Activated gamma-delta T cell (primary cell): ENCODE data around the gene MAGI1.

Source experiments
- DNase-seq: peaks from one replicate; lab custom pipeline; 2025; lab: John Stamatoyannopoulos, UW

Gene MAGI1

DNA sequence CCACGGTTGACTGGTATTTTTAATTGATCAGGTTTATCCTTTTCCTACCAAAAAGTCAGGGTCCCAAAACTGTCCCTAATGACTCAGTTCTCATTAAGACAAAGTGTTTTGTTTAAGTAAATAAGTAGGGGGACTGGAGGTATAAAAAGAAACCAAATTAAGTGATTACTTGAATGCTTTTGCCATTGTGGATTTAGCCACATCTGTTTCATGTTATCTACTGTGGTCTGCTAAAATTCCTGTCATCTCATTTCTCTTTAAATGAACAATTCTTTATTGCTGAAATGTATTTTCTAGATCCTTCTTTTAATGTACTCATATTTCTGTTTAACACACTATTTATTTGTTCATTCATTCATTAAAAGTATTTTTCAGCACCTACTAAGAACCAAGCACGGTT is 725.1 kb downstream of the MAGI1 start:
- DNase-seq = no peak

DNA sequence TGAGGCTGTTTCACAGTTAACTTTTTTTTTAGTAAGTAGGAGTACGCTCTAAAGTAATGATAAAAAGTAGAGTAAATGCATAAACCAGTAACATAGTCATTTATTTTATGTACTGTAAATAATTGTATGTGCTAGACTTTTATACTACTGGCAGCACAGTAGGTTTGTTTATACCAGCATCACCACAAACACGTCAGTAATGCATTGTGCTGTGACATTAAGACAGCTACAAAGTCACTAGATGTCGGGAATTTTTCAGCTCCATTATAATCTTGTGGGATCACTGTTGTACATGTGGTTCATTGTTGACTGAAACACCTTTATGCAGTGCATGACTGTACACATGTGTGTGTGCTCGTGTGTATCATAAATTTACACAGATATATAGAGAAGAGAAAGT is 732.9 kb downstream of the MAGI1 start:
- DNase-seq = no peak
